A673 (cell line): ENCODE data around the gene RAMP1. TPM values are rescaled to one million over a fixed set of nuclear protein-coding genes. Genes with fewer than 3 reads are reported as not detected.

ENCODE experiments used
- BruUV-seq: library from RNA; stranded (reverse); fragments of 400-500 nt; replicated peaks from 2 replicates; lab custom pipeline; 2021; lab: Mats Ljungman, UMichigan
- CTCF ChIA-PET: fragments of 300-600 bp; sonication (Branson Sonifier 250); formaldehyde crosslinking; loops from one replicate; lab custom pipeline; 2022; ENCODE audit warnings: antibody characterized with exemption; lab: Charles Lee
- POLR2A ChIA-PET: fragments of 300-600 bp; sonication (Branson Sonifier 250); formaldehyde crosslinking; loops from one replicate; lab custom pipeline; 2022; ENCODE audit warnings: antibody characterized with exemption; ENCODE audit not compliant: low non-redundant PET; lab: Charles Lee
- DNase-seq: peaks from one replicate; pipeline ENCODE4 v3.0.0-alpha.2; 2015; ENCODE audit warnings: low spot score
- H3K27ac ChIP-seq: fragments of 200-600 bp; sonication (generic); 2 replicates; pipeline ENCODE4 v1.5.1; 2016; ENCODE audit warnings: mixed run types, low read depth, mild to moderate bottlenecking, mixed read lengths, antibody characterized with exemption, low read length; ENCODE audit not compliant: poor library complexity, severe bottlenecking
- H3K27me3 ChIP-seq: fragments of 200-600 bp; sonication (generic); replicated peaks from 2 replicates; pipeline ENCODE4 v1.6.1; 2017; ENCODE audit warnings: mixed run types, low read depth, mild to moderate bottlenecking, mixed read lengths, antibody characterized with exemption, low read length; ENCODE audit not compliant: insufficient read depth, poor library complexity
- H3K36me3 ChIP-seq: fragments of 200-600 bp; sonication (generic); 2 replicates; pipeline ENCODE4 v1.6.1; 2016; ENCODE audit warnings: mixed run types, mild to moderate bottlenecking, mixed read lengths, antibody characterized with exemption, low read length; ENCODE audit not compliant: insufficient read depth, poor library complexity, severe bottlenecking
- H3K4me1 ChIP-seq: fragments of 200-600 bp; sonication (generic); 2 replicates; pipeline ENCODE4 v1.6.1; 2017; ENCODE audit warnings: mixed run types, mild to moderate bottlenecking, mixed read lengths, antibody characterized with exemption, low read length; ENCODE audit not compliant: insufficient read depth, poor library complexity, severe bottlenecking
- H3K4me3 ChIP-seq: fragments of 200-600 bp; sonication (generic); 2 replicates; pipeline ENCODE4 v1.5.1; 2016; ENCODE audit warnings: low read depth, mixed run types, mild to moderate bottlenecking, mixed read lengths, low read length; ENCODE audit not compliant: poor library complexity, severe bottlenecking
- H3K9me3 ChIP-seq: fragments of 200-600 bp; sonication (generic); 2 replicates; pipeline ENCODE4 v1.6.1; 2016; ENCODE audit warnings: mixed run types, low read depth, mild to moderate bottlenecking, mixed read lengths, antibody characterized with exemption, low read length; ENCODE audit not compliant: poor library complexity, severe bottlenecking
- CTCF ChIP-seq: fragments of 300-800, 200-600 bp; sonication (generic); conservative IDR thresholded peaks from 2 replicates; pipeline ENCODE4 v1.5.1; 2017; ENCODE audit warnings: low read depth, mild to moderate bottlenecking, antibody characterized with exemption, low read length, moderate library complexity, mixed read lengths
- EZH2 ChIP-seq: fragments of 200-600 bp; sonication (generic); IDR thresholded peaks from 2 replicates; pipeline ENCODE4 v1.6.1; 2017; ENCODE audit warnings: borderline replicate concordance, low read depth, mild to moderate bottlenecking, mixed read lengths, antibody characterized with exemption, low read length; ENCODE audit not compliant: poor library complexity, severe bottlenecking
- intact Hi-C: fragments of 100-400 bp; cut with micrococcal nuclease; formaldehyde crosslinking; loops from one replicate; pipeline ENCODE4 v1.10.0; 2022; ENCODE audit not compliant: unreplicated experiment
- total RNA-seq: library from RNA; stranded (reverse); gene quantifications from 2 replicates; pipeline ENCODE4 v1.2.3, GENCODE V29; 2021

The RAMP1 gene
- total RNA-seq, 1 experiment from 2014 or later, result 24.8 TPM

GRCh38 chr2:237830522-237830921 is 28.9 kb upstream of the RAMP1 start:
- Histone ChIP-seq H3K36me3 (no peaks in the 10 kb centered on the region), H3K4me1 (no peaks in the 10 kb centered on the region), H3K27ac (no peak overlapping the region), H3K4me3 (no peak overlapping the region), H3K9me3 (no peaks in the 10 kb centered on the region), H3K27me3 (no peaks in the 10 kb centered on the region)
- DNase-seq, result no peak
- ChIA-PET POLR2A (no interaction called here), CTCF (no interaction called here)
- BruUV-seq, result no TSS peak
- TF ChIP-seq EZH2 (no peak), CTCF (no peak)
- intact Hi-C loops, result no loop called here

GRCh38 chr2:237833546-237833945 is 25.9 kb upstream of the RAMP1 start:
- Histone ChIP-seq H3K4me3 (no peak overlapping the region), H3K9me3 (no peaks in the 10 kb centered on the region), H3K27ac (no peak overlapping the region), H3K4me1 (no peaks in the 10 kb centered on the region), H3K36me3 (no peaks in the 10 kb centered on the region), H3K27me3 (no peaks in the 10 kb centered on the region)
- intact Hi-C loops, result no loop called here
- TF ChIP-seq EZH2 (no peak), CTCF (no peak)
- POLR2A ChIA-PET, result no interaction called here
- no peak for DNase-seq
- no TSS peak for BruUV-seq
- CTCF ChIA-PET, result no interaction called here

- H3K4me3 ChIP-seq, result no peak overlapping the region
- no peaks in the 10 kb centered on the region for H3K4me1 ChIP-seq
- H3K9me3 ChIP-seq, result no peaks in the 10 kb centered on the region
- no TSS peak for BruUV-seq
- no peak for TF ChIP-seq CTCF
- no peak for TF ChIP-seq EZH2
- H3K27me3 ChIP-seq, result no peaks in the 10 kb centered on the region
- no peaks in the 10 kb centered on the region for H3K36me3 ChIP-seq
- intact Hi-C loops, result no loop called here
- H3K27ac ChIP-seq, result no peak overlapping the region
- ChIA-PET POLR2A (no interaction called here), CTCF (no interaction called here)
- no peak for DNase-seq
Observed at GRCh38 chr2:237835372-237835771, 24.1 kb upstream of the RAMP1 start.
